ENCODE measurements around the gene FAH.
"Not testable (repeated sequence)": the region's sequence is repeated elsewhere in the genome, so short reads cannot be mapped to it uniquely, and the experiment has no call there.

- not testable (repeated sequence) for TF ChIP-seq CTCF (IDR thresholded peaks at IDR 0.05; ENCODE audit: poor library complexity, severe bottlenecking); POLR2AphosphoS5 (IDR thresholded peaks at IDR 0.05); MXI1 (conservative IDR thresholded peaks at IDR 0.05; ENCODE audit: poor library complexity, severe bottlenecking); EP300 (conservative IDR thresholded peaks at IDR 0.05; ENCODE audit: poor library complexity, severe bottlenecking); REST (IDR thresholded peaks at IDR 0.05; ENCODE audit: borderline replicate concordance)
These were observed 25.5 kb upstream of the FAH start for GRCh38 chr15:80127253-80127652.

Data from neural cell (in vitro differentiated cells).